Osteoblast (primary cell): ENCODE measurements around the gene GALNT2. TPM values are rescaled to one million over a fixed set of nuclear protein-coding genes. Genes with fewer than 3 reads are reported as not detected.

Source experiments
- DNase-seq: peaks from one replicate; pipeline ENCODE4 v3.0.0; 2011; ENCODE audit warnings: low spot score, mixed read lengths; ENCODE audit not compliant: insufficient read length; ENCODE audit errors: missing footprints
- H2AFZ ChIP-seq: 2 replicates; pipeline ENCODE4 v1.6.0; 2011; ENCODE audit warnings: mild to moderate bottlenecking, low read length
- H3K27ac ChIP-seq: 2 replicates; pipeline ENCODE4 v1.5.1; 2011; ENCODE audit warnings: mild to moderate bottlenecking, low read depth, low read length, moderate library complexity
- H3K27me3 ChIP-seq: 2 replicates; pipeline ENCODE4 v1.6.0; 2012; ENCODE audit warnings: mild to moderate bottlenecking, control low read depth, inconsistent platforms, low read length, moderate library complexity; ENCODE audit not compliant: insufficient read depth
- H3K36me3 ChIP-seq: 2 replicates; pipeline ENCODE4 v1.5.1; 2011; ENCODE audit warnings: mild to moderate bottlenecking, low read length, control low read depth, moderate library complexity; ENCODE audit not compliant: insufficient read depth
- H3K4me1 ChIP-seq: 2 replicates; pipeline ENCODE4 v1.5.1; 2011; ENCODE audit warnings: mild to moderate bottlenecking, low read length, control low read depth, moderate library complexity; ENCODE audit not compliant: insufficient read depth
- H3K4me2 ChIP-seq: 2 replicates; pipeline ENCODE4 v1.6.0; 2011; ENCODE audit warnings: mild to moderate bottlenecking, low read length; ENCODE audit not compliant: insufficient read depth
- H3K4me3 ChIP-seq: fragments of 200-600 bp; sonication (generic); 3 replicates; pipeline ENCODE4 v1.5.1; 2012; ENCODE audit warnings: mild to moderate bottlenecking, low read length, inconsistent platforms; ENCODE audit not compliant: insufficient read depth
- H3K79me2 ChIP-seq: 2 replicates; pipeline ENCODE4 v1.6.0; 2012; ENCODE audit warnings: mild to moderate bottlenecking, low read length, control low read depth, inconsistent platforms; ENCODE audit not compliant: insufficient read depth
- H3K9me3 ChIP-seq: 2 replicates; pipeline ENCODE4 v1.5.1; 2011; ENCODE audit warnings: low read depth, low read length, control low read depth
- H4K20me1 ChIP-seq: 2 replicates; pipeline ENCODE4 v1.6.0; 2012; ENCODE audit warnings: mild to moderate bottlenecking, low read length, control low read depth; ENCODE audit not compliant: insufficient read depth
- CTCF ChIP-seq: IDR thresholded peaks from 2 replicates; pipeline ENCODE4 v1.5.1; 2011; ENCODE audit warnings: mild to moderate bottlenecking, low read depth, low read length, moderate library complexity; ENCODE audit errors: extremely low read depth
- total RNA-seq: library from RNA; depleted of rRNA; stranded (reverse); fragments of >200 nt; gene quantifications from 2 replicates; pipeline ENCODE4 v1.2.3, GENCODE V29; 2012

Gene GALNT2
- total RNA-seq, 1 donor = 83.2 TPM

DNA sequence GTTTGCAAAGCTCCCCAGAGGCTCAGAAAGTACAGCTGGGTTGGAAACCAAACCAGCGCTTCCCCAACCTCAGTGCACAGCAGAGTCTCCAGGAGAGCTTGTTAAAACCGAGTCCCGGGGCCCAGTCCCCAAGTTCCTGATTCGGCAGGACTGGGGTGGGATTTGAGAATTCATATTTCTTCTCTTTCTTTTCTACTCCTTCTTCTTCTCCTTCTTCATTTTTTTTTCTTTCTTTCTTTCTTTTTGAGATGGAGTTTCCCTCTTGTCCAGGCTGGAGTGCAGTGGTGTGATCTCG is 222.3 kb downstream of the GALNT2 start:
- TF ChIP-seq CTCF = no peak
- Histone ChIP-seq H4K20me1 (peaks cover 3% of the 10 kb centered on the region), H3K79me2 (no peaks in the 10 kb centered on the region), H2AFZ (no peak overlapping the region), H3K36me3 (no peaks in the 10 kb centered on the region), H3K4me3 (no peak overlapping the region), H3K4me1 (no peaks in the 10 kb centered on the region), H3K4me2 (no peak overlapping the region), H3K27me3 (peaks cover 13% of the 10 kb centered on the region), H3K27ac (no peak overlapping the region), H3K9me3 (no peaks in the 10 kb centered on the region)
- DNase-seq = peak; percentile 81

DNA sequence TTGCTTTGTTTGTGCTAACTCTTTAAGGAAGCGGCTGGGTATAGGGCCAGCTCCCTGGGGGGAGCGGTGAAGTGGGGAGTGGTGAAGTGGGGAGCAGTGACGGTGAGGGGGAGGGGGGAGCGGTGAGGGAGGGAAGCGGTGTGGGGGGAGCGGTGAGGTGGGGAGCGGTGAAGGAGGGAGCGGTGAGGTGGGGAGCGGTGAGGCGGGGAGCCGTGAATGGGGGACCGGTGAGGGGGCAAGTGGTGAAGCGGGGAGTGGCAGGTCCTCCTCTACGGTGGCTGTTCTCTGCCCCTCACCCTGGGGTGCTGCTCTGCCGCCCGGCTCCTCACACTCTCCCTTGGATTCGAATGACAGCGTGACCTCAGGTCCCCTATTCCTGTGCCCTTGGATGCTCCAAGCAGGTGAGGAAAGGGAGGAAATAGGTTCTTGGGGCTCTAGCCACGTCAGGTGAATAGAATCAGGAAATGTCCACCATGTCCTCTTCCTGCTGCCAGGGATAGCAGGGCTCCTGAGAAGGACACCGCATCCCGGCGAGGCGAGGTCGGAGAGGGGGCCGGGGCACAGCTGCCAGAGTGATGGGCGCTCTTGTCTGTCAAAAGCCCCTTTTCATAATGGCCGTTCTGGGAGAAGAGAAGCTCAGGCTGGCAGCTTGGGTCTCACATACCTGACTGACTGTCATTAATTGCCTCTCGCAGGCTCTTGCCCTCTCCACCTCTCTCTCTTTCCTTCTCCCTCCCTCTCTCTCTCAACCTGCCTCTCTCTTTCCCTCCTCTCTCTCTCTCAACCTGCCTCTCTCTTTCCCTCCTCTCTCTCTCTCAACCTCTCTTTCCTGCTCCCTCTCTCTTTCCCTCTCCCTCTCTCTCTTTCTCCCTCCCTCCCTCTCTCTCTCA is 224.9 kb downstream of the GALNT2 start:
- Histone ChIP-seq H3K9me3 (no peaks in the 10 kb centered on the region), H3K27me3 (peaks cover 10% of the 10 kb centered on the region), H3K4me2 (no peak overlapping the region), H3K79me2 (no peaks in the 10 kb centered on the region), H3K4me1 (no peaks in the 10 kb centered on the region), H3K36me3 (no peaks in the 10 kb centered on the region), H3K27ac (no peak overlapping the region), H4K20me1 (no peaks in the 10 kb centered on the region), H2AFZ (no peak overlapping the region), H3K4me3 (no peak overlapping the region)
- DNase-seq = peak; percentile 56
- TF ChIP-seq CTCF = no peak

- Histone ChIP-seq H3K9me3 (no peaks in the 10 kb centered on the region), H3K36me3 (no peaks in the 10 kb centered on the region), H3K4me3 (no peak overlapping the region), H4K20me1 (no peaks in the 10 kb centered on the region), H3K79me2 (no peaks in the 10 kb centered on the region), H3K4me1 (no peaks in the 10 kb centered on the region), H3K27me3 (peaks cover 6% of the 10 kb centered on the region), H2AFZ (no peak overlapping the region), H3K27ac (no peak overlapping the region), H3K4me2 (no peak overlapping the region)
- TF ChIP-seq CTCF = no peak
- DNase-seq = peak; percentile 50
Observed at GRCh38 chr1:230292689-230293389, 225.8 kb downstream of the GALNT2 start.

DNA sequence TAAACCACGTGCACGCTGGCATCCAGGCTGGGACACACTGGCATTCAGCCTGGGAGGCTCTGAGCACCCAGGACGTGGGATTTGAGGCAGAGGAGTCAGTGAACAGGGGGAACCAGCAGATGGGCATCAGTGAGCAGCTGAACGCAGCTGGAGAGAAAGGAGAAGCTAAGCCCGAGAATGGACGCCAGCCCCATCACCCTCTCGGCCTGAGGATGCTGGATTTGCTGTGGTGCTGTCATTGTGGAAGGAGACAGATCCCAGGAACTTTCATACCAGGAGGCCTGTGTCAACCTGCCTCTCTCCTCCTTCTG is 226.3 kb downstream of the GALNT2 start:
- Histone ChIP-seq H3K4me1 (no peaks in the 10 kb centered on the region), H3K79me2 (no peaks in the 10 kb centered on the region), H3K27me3 (peaks cover 3% of the 10 kb centered on the region), H3K27ac (no peak overlapping the region), H3K4me2 (no peak overlapping the region), H2AFZ (no peak overlapping the region), H3K9me3 (no peaks in the 10 kb centered on the region), H3K4me3 (no peak overlapping the region), H4K20me1 (no peaks in the 10 kb centered on the region), H3K36me3 (no peaks in the 10 kb centered on the region)
- DNase-seq = peak; percentile 50
- TF ChIP-seq CTCF = no peak
